BJ (cell line): ENCODE results near the gene USP37. TPM values are rescaled to one million over a fixed set of nuclear protein-coding genes. Genes with fewer than 3 reads are reported as not detected.

Experiments
- CTCF ChIA-PET: fragments of 350-600 bp; formaldehyde crosslinking; extraction: SDS; loops from one replicate; lab custom pipeline; 2021; ENCODE audit warnings: antibody characterized with exemption, inconsistent platforms; lab: Yijun Ruan, JAX
- POLR2A ChIA-PET: fragments of 300-600 bp; sonication (Branson Sonifier 250); formaldehyde crosslinking; extraction: SDS; loops from one replicate; lab custom pipeline; 2021; ENCODE audit warnings: antibody characterized with exemption; lab: Charles Lee
- DNase-seq: peaks from one replicate; pipeline ENCODE4 v3.0.0-alpha.2; 2011; ENCODE audit warnings: low read depth
- H3K27me3 ChIP-seq: 2 replicates; pipeline ENCODE4 v1.6.0; 2011; ENCODE audit warnings: low read length; ENCODE audit not compliant: control insufficient read depth, insufficient read depth
- H3K36me3 ChIP-seq: 2 replicates; pipeline ENCODE4 v1.5.1; 2011; ENCODE audit warnings: low read length; ENCODE audit not compliant: control insufficient read depth, insufficient read depth
- H3K4me3 ChIP-seq: 2 replicates; pipeline ENCODE4 v1.5.1; 2011; ENCODE audit warnings: low read depth, mild to moderate bottlenecking, control low read depth, low read length
- polyA plus RNA-seq: library from polyadenylated mRNA; depleted of rRNA; stranded (reverse); fragments of >200 nt; gene quantifications from 2 replicates; pipeline ENCODE4 v1.2.3, GENCODE V29; 2011
- TF ChIP-seq, protein P1 (sequence below): IDR thresholded peaks from 2 replicates; pipeline ENCODE4 v1.5.1; 2011; ENCODE audit warnings: low read depth, mild to moderate bottlenecking, control low read depth, inconsistent platforms, low read length, moderate library complexity; ENCODE audit not compliant: insufficient read depth

The USP37 gene
- polyA plus RNA-seq, 1 experiment, result 1.9 TPM

DNA sequence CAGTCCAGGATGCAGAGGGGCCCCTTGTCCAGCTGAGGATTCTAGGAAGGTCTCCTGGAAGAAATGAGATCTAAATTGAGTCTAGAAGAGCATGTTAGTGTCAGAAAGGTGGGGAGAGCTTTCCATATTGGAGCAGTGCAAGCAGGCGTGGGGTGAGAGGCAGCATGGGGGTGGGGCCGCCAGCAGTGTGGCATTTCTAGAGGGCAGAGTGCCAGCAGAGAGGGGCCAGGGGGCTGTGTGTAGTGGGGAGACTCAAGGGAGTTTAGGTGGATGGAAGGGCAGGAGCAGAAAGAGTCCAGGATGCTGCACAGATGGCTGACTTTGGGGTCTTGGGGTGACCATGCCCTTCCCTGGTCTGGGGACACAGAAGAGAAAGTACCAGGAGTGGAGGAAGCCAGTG, 147.1 kb downstream of the USP37 start:
- ChIA-PET CTCF (no interaction called here), POLR2A (no interaction called here)
- peaks cover 11% of the 10 kb centered on the region for H3K27me3 ChIP-seq
- no peak for DNase-seq
- no peak overlapping the region for H3K4me3 ChIP-seq
- no peaks in the 10 kb centered on the region for H3K36me3 ChIP-seq
- TF ChIP-seq, protein P1, sequence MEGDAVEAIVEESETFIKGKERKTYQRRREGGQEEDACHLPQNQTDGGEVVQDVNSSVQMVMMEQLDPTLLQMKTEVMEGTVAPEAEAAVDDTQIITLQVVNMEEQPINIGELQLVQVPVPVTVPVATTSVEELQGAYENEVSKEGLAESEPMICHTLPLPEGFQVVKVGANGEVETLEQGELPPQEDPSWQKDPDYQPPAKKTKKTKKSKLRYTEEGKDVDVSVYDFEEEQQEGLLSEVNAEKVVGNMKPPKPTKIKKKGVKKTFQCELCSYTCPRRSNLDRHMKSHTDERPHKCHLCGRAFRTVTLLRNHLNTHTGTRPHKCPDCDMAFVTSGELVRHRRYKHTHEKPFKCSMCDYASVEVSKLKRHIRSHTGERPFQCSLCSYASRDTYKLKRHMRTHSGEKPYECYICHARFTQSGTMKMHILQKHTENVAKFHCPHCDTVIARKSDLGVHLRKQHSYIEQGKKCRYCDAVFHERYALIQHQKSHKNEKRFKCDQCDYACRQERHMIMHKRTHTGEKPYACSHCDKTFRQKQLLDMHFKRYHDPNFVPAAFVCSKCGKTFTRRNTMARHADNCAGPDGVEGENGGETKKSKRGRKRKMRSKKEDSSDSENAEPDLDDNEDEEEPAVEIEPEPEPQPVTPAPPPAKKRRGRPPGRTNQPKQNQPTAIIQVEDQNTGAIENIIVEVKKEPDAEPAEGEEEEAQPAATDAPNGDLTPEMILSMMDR, result no peak

DNA sequence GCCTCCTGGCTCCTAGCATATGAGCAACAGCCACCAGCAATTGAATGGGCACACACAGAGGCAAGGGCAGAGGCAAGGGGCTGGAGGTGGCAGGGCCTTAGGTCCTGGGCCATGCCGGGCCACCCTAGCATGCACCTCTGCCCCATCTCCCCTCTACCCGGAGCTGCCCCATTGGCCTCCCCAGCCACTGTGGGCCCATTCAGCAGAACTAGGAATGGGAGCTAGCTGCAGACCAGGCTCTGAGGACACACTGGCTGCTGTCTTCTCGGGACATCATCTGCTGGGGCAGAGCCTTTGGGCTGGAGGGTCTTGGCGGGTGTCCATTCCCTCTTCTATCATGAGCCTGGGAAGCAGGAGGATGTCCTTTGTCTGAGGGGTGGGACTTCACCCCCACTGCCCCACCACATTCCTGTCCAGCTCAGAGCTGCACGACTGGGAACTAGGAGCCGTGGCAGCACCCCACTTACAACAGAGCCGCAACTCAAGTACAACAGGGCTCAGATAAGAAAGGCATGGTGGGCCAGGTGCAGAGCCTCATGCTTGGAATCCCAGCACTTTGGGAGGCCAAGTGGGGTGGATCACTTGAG, 148.4 kb downstream of the USP37 start:
- ChIA-PET CTCF (interaction anchor here (1.6 kb wide), 1 partner anchor 46 kb away, joined by 3 read pairs; no protein-coding TSS in a partner anchor), POLR2A (no interaction called here)
- TF ChIP-seq, protein P1, result no peak
- no peak overlapping the region for H3K4me3 ChIP-seq
- peaks cover 11% of the 10 kb centered on the region for H3K27me3 ChIP-seq
- DNase-seq, result no peak
- no peaks in the 10 kb centered on the region for H3K36me3 ChIP-seq

DNA sequence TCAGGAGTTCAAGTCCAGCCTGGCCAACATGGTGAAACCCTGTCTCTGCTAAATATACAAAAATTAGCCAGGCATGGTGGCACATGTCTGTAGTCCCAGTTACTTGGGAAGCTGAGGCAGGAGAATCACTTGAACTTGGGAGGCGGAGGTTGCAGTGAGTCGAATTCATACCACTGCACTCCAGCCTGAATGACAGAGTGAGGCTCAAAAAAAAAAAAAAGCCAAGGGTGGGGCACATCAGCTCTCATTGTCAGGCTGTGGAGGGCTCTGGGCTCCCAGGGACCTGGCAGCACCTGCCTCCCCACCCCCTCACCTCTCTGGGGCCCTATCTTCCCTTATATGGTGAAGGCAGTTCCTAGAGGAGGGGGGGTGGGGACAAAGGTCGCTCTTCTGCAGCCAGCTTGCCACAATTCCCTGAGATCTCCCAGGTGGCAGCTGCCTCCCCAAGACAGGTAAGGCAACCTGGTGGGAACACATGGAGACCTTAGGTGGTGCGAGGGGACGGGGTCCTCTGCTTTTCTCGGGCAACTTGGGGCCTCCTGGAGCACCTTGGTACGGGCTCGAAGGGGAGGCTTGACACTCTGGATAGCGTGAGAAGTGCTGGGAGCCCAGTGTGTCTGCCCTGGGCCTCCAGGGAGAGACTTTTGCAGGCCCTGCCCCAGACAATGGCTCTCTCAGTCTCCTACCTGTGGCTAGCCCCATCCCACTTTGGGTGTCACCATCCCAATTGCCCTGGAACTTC, 149.3 kb downstream of the USP37 start, which contains the start of gene VIL1:
VIL1 (plus strand) TSS at position 407 of the 742 bp plus-strand sequence. CDS start 4,656 bp downstream, outside the sequence.
- Histone ChIP-seq H3K36me3 (no peaks in the 10 kb centered on the region), H3K4me3 (no peak within 1 kb of the TSS), H3K27me3 (peaks cover 11% of the 10 kb centered on the region)
- CTCF ChIA-PET, result interaction anchor here (1.6 kb wide), 1 partner anchor 47 kb away, joined by 3 read pairs; no protein-coding TSS in a partner anchor
- TF ChIP-seq, protein P1, result no peak
- POLR2A ChIA-PET, result no interaction called here
- DNase-seq, result no peak

DNA sequence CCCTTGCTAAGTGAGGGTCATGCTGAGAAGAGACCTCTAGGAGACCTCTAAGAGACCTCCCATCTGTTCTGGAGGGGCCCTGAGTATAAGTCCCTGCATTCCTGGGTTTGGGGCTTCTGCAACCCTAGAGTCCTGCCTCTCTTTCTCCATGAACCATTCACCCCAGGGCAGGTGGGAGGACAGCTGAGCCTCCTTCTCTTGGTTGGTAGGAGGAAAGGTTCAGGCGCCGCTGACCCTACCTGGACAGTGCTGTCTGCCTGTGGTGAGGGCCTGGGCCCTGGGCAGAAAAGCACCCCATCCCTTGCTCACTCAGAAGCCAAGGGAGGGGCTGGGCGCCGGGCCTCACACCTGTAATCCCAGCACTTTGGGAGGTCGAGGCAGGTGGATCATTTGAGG, 149.8 kb downstream of the USP37 start:
- POLR2A ChIA-PET, result no interaction called here

More for the DNA sequence above, 149.8 kb downstream of the USP37 start:
- DNase-seq, result no peak
- CTCF ChIA-PET, result interaction anchor here (1.6 kb wide), 1 partner anchor 48 kb away, joined by 3 read pairs; no protein-coding TSS in a partner anchor
- H3K36me3 ChIP-seq, result no peaks in the 10 kb centered on the region
- peaks cover 10% of the 10 kb centered on the region for H3K27me3 ChIP-seq
- no peak overlapping the region for H3K4me3 ChIP-seq
- TF ChIP-seq, protein P1, result no peak
